ENCODE measurements around the gene QRICH2.
"Not testable (repeated sequence)": the region's sequence is repeated elsewhere in the genome, so short reads cannot be mapped to it uniquely, and the experiment has no call there.

The QRICH2 gene

DNA sequence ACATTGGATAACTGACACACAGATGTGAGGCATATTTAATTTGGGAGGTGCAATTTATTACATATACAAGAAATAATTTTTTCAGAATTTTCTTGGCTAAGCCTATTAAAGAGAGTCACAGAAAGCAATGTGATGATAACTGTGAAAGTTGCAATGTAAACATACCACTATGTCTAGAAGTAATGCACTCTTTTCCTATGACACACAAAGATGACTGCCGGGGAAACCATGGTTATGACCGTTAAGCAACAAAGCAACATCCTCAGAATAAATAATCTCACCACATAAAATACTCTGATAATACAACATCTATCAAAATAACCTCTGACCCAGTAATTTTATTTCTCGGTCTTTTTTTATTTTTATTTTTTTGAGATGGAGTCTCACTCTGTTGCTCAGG is 10.5 kb upstream of the QRICH2 start:
- no peak for DNase-seq

- no peak for DNase-seq
Observed at GRCh38 chr17:76317535-76317934, 9.5 kb upstream of the QRICH2 start.

DNA sequence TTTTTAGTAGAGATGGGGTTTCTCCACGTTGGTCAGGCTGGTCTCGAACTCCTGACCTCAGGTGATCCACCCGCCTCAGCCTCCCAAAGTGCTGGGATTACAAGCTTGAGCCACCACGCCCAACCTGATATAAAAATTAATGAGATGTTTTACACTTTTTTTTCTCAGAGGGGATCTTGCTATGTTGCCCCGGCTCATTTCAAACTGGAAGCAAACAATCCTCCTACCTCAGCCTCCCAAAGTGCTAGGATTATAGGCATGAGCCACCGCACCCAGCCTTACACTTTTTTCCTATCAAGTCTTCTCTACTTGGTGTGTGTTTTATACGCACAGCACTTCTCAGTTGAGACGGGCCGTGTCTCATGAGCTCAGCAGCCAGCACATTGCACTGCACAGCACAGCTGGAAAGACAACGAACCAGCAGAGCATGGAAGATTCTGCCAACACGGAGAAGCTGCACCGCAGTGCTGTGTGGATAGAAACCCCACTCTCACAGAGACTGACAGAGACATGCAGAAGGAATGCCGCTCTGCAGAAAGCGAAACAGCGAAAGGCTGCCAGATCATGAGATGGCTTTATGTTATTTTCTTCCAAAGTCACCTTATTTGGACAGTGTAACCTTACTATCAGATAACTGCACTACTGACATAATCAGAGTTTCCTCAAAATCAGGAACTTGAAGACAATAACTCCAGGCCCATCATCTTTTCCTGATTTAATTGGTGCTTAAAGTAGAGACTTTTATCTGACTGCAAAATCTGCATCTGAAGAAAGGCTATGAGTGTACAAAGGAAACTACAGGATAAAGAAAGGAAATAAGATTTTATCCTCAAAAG is 6.5 kb upstream of the QRICH2 start:
- no peak for DNase-seq

- no peak for DNase-seq
Observed at GRCh38 chr17:76312735-76313134, 4.7 kb upstream of the QRICH2 start.

GRCh38 chr17:76309461-76309860 is 1.4 kb upstream of the QRICH2 start:
- no peak for DNase-seq

DNA sequence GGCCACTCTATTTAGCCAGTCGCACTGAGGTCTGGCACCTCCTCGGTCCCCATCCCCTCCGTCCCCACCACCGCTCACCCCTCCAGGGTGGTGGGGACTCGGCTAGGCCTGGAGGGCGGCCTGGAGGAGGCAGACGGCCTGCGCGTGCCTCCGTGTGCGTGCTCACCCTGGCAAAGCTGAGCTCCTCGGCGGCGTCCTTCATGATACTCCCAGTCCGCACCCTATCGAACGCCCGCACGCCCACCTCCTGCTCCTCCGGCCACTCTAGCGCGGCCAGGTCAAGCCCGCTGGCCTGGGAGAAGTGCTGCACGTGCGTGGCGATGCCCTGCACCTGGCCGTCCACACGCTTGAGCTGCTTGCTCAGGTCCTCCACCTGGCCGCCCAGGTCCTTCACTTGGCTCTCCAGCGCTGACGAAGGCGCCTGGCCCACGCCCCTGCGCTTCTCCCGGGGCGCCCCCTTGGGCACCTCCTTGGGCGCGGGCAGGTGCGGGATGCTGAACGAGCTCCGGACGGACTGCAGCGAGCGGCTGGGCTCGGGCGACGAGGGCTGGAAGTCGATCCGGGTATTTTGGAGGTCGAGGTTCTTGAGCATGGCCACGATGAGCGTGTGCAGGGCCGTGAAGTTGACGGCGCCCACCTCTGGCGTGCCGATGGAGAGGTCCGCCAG is 644 bp downstream of the QRICH2 start:
- DNase-seq = no peak

DNA sequence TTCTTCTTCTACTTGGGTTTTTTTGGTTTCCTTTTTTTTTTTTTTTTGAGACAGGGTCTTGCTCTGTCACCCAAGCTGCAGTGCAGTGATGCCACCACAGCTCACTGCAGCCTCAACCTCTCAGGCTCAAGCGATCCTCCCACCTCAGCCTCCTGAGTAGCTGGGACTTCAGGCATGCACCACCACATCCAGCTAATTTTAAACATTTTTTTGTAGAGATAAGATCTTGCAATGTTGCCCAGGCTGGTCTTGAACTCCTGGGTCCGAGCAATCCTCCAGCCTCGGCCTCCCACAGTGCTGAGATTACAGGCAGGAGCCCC is 3.0 kb downstream of the QRICH2 start:
- DNase-seq = not testable (repeated sequence)

- DNase-seq = no peak
Observed at GRCh38 chr17:76304226-76305134, 3.6 kb downstream of the QRICH2 start.

- no peak for DNase-seq
Observed at GRCh38 chr17:76297436-76297835, 10.6 kb downstream of the QRICH2 start.

GRCh38 chr17:76296889-76297288 is 11.2 kb downstream of the QRICH2 start:
- no peak for DNase-seq

- DNase-seq = no peak
Observed at GRCh38 chr17:76296186-76296585, 11.9 kb downstream of the QRICH2 start.

DNA sequence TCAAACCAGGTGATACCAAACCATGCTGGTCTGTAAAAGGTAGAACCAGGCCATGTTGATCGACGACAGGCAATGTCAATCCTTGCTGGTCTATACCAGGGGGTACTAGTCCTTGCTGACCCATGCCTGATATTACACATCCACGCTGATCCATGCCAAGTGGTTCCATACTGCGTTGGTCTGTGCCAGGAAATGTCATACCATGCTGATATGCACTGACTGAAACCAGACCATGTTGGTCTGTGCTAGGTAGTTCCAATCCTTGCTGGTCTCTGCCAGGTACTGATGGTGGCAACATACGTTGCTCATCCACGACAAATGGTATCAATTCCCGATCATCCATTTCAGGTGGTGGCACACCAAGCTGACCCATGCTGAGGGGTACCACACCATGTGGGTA is 15.0 kb downstream of the QRICH2 start:
- DNase-seq = no peak

- no peak for DNase-seq
Observed at GRCh38 chr17:76292567-76292966, 15.5 kb downstream of the QRICH2 start.

DNA sequence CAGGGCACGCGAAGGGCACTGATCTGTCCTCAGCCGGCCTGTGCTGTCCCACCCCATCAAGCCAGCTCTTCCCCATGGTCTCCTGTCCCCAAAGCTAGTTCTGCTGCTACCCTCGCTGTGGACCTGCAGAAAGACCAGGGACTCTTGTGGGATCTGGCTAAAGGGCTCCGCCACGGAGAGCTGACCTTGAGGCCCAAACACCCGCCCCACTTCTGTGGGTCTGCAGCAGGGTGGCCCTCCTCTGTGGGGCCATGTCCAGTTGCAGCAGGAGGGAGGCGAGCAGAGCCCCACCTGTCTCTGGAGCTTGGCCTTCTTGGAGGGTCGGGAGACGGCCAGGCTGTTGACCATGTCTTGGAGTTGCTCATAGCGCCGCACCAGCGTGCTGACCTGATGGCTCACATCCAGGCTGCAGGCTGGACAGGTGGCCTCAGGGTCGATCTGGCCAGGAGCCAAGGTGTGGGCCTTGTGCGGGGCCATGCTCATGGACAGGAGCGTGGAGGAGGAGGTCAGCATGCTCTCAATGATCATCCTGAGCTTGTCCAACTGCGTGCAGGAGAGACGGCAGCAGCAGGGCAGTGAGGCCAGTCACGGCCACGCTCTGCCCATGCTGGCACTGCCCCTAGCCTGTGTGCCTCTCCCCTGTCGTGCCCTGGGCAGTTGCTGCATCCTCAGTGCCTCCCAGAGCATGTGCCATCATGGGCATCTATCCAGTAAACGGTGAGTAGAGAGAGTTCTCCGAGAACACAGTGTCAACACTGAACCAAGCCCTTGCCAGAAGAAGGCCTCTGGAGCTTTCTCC is 26.3 kb downstream of the QRICH2 start:
- DNase-seq = no peak

GRCh38 chr17:76280650-76281049 is 27.4 kb downstream of the QRICH2 start:
- no peak for DNase-seq

DNA sequence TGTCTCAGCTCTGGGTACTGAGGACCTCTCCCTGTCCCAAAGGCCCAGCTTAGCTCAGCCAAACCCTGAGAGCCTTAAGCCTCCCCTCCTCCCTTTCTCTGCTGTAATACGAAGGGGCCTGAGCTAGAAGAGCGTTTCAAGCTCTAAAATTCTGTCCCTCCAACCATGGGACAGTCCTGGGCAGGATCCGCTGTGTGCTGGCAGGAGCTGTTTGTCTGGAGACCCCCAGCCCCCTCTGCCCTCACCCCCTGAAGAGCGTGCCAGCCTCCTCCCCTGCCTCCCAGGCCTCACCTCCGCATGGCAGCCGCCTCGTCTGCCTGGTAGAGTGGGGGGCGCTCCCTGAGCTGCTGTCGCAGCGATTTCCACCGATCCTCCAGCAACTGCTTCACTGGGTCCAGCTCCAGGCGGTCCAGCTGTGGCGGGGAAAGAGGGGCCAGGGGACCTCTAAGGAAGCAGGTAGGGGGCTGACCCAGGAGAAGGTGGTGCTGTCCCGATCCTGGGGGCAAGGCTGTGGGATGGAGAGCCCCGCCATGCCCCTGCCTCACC is 28.3 kb downstream of the QRICH2 start:
- DNase-seq = no peak

DNA sequence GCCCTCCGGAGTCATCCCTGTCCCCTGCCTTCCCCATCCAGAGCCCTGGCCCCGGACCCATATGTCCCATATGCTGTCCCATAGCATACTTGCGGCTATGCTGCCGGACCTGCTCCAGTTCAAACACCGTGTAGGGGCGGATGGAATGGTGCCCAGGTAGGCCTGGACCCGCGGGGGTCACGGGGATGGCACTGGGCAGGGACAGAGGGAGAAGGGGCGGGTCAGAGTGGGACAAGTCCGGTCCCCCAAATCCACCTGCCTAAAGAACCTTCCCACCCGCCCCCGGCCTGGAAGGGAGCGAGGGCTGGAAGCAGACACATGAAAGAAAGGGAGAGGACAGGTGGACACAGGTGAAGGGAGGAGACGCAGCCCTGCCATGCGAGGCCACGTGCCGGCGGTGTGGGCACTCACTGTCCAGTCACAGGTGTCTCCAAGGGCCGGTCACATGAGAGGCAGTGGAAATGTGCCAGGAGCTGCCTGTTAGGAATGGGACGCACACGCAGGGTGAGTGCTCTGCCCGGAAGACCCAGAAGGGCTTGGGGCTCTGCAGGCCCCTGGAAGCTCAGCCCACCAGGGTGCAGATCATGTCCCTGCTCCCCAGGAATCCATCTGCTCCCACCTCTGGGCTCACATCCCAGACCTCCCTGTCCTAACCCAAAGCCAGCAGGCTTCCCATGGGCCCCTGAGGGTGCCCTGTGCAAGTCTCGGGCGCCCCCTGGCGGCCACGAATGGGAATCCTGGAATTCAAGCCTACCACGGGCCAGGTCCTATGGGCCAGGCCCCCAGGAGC is 28.9 kb downstream of the QRICH2 start:
- peak; percentile 68 for DNase-seq

- no peak for DNase-seq
Observed at GRCh38 chr17:76278268-76278908, 29.7 kb downstream of the QRICH2 start.

GRCh38 chr17:76277300-76278267 is 30.5 kb downstream of the QRICH2 start:
- no peak for DNase-seq

Measured in fibroblast of skin of right quadriceps (primary cell).